MM.1S (cell line): ENCODE measurements around the gene HSD3B2.

Experiments
- DNase-seq: peaks from one replicate; pipeline ENCODE4 v3.0.0-alpha.2; 2015
- H2AFZ ChIP-seq: fragments of 300-600 bp; sonication (generic); 2 replicates; pipeline ENCODE4 v1.6.0; 2016; ENCODE audit warnings: antibody characterized with exemption, low read length
- H3F3A ChIP-seq: fragments of 300-600 bp; sonication (generic); 2 replicates; pipeline ENCODE4 v1.6.1; 2016; ENCODE audit warnings: mild to moderate bottlenecking, antibody characterized with exemption, low read length, moderate library complexity, mixed read lengths; ENCODE audit not compliant: insufficient read depth
- H3K27ac ChIP-seq: fragments of 300-600 bp; sonication (generic); 2 replicates; pipeline ENCODE4 v1.5.1; 2016; ENCODE audit warnings: mild to moderate bottlenecking, low read length
- H3K27me3 ChIP-seq: fragments of 300-600 bp; sonication (generic); replicated peaks from 2 replicates; pipeline ENCODE4 v1.6.0; 2016; ENCODE audit warnings: low read length; ENCODE audit not compliant: insufficient read depth
- H3K36me3 ChIP-seq: fragments of 300-600 bp; sonication (generic); replicated peaks from 2 replicates; pipeline ENCODE4 v1.6.1; 2016; ENCODE audit warnings: mild to moderate bottlenecking, low read length, mixed read lengths; ENCODE audit not compliant: insufficient read depth
- H3K4me1 ChIP-seq: fragments of 300-600 bp; sonication (generic); 2 replicates; pipeline ENCODE4 v1.6.1; 2016; ENCODE audit warnings: low read length, mixed read lengths
- H3K4me2 ChIP-seq: fragments of 300-600 bp; sonication (generic); 2 replicates; pipeline ENCODE4 v1.6.0; 2016; ENCODE audit warnings: low read depth, low read length
- H3K4me3 ChIP-seq: fragments of 300-600 bp; sonication (generic); 2 replicates; pipeline ENCODE4 v1.5.1; 2016; ENCODE audit warnings: low read length, mixed read lengths
- H3K79me2 ChIP-seq: fragments of 300-600 bp; sonication (generic); 2 replicates; pipeline ENCODE4 v1.6.1; 2016; ENCODE audit warnings: mixed run types, low read length, mixed read lengths
- H3K9ac ChIP-seq: fragments of 300-600 bp; sonication (generic); 2 replicates; pipeline ENCODE4 v1.6.1; 2016; ENCODE audit warnings: low read length, mixed read lengths
- H3K9me2 ChIP-seq: fragments of 300-600 bp; sonication (generic); replicated peaks from 2 replicates; pipeline ENCODE4 v1.6.1; 2016; ENCODE audit warnings: mild to moderate bottlenecking, low read length, mixed read lengths; ENCODE audit not compliant: insufficient read depth
- H3K9me3 ChIP-seq: fragments of 300-600 bp; sonication (generic); replicated peaks from 2 replicates; pipeline ENCODE4 v1.6.1; 2016; ENCODE audit warnings: mild to moderate bottlenecking, low read length, mixed read lengths; ENCODE audit not compliant: insufficient read depth
- H4K20me1 ChIP-seq: fragments of 300-600 bp; sonication (generic); 2 replicates; pipeline ENCODE4 v1.6.1; 2016; ENCODE audit warnings: mild to moderate bottlenecking, low read length, moderate library complexity, mixed read lengths; ENCODE audit not compliant: insufficient read depth
- CTCF ChIP-seq: fragments of 300-600 bp; sonication (generic); IDR thresholded peaks from 2 replicates; pipeline ENCODE4 v1.5.1; 2016; ENCODE audit warnings: antibody characterized with exemption, low read length, mixed read lengths
- EZH2 ChIP-seq: fragments of 300-600 bp; sonication (generic); optimal IDR thresholded peaks from 2 replicates; pipeline ENCODE3; 2017; ENCODE audit warnings: low read depth, mild to moderate bottlenecking, antibody characterized with exemption, low read length, mixed read lengths
- EZH2phosphoT487 ChIP-seq: fragments of 300-600 bp; sonication (generic); IDR thresholded peaks from 2 replicates; pipeline ENCODE4 v1.6.1; 2018; ENCODE audit warnings: antibody characterized with exemption, low read length

The HSD3B2 gene

GRCh38 chr1:119440721-119441307 is 25.9 kb downstream of the HSD3B2 start:
- H3K27me3 ChIP-seq, result no peaks in the 10 kb centered on the region
- H3K4me3 ChIP-seq, result no peak overlapping the region
- no peak overlapping the region for H3K4me2 ChIP-seq
- H3K9me2 ChIP-seq, result no peaks in the 10 kb centered on the region
- H4K20me1 ChIP-seq, result no peaks in the 10 kb centered on the region
- H2AFZ ChIP-seq, result no peak overlapping the region
- H3F3A ChIP-seq, result no peaks in the 10 kb centered on the region
- no peak overlapping the region for H3K9ac ChIP-seq
- no peak for DNase-seq
- no peaks in the 10 kb centered on the region for H3K4me1 ChIP-seq
- H3K9me3 ChIP-seq, result no peaks in the 10 kb centered on the region
- no peaks in the 10 kb centered on the region for H3K79me2 ChIP-seq
- no peak for TF ChIP-seq EZH2phosphoT487
- TF ChIP-seq EZH2, result no peak
- no peak for TF ChIP-seq CTCF
- H3K36me3 ChIP-seq, result no peaks in the 10 kb centered on the region
- no peak overlapping the region for H3K27ac ChIP-seq

- Histone ChIP-seq H3K36me3 (no peaks in the 10 kb centered on the region), H3F3A (no peaks in the 10 kb centered on the region), H3K79me2 (no peaks in the 10 kb centered on the region), H3K27me3 (no peaks in the 10 kb centered on the region), H3K4me1 (no peaks in the 10 kb centered on the region), H3K9ac (no peak overlapping the region), H3K9me3 (no peaks in the 10 kb centered on the region), H3K4me2 (no peak overlapping the region), H4K20me1 (no peaks in the 10 kb centered on the region), H3K27ac (no peak overlapping the region), H3K4me3 (no peak overlapping the region), H2AFZ (no peak overlapping the region), H3K9me2 (no peaks in the 10 kb centered on the region)
- TF ChIP-seq EZH2, result no peak
- no peak for TF ChIP-seq EZH2phosphoT487
- TF ChIP-seq CTCF, result no peak
- DNase-seq, result no peak
Measured at GRCh38 chr1:119442756-119443155, 27.8 kb downstream of the HSD3B2 start.

- no peaks in the 10 kb centered on the region for H4K20me1 ChIP-seq
- no peaks in the 10 kb centered on the region for H3K4me1 ChIP-seq
- no peak overlapping the region for H3K27ac ChIP-seq
- no peaks in the 10 kb centered on the region for H3K9me3 ChIP-seq
- no peaks in the 10 kb centered on the region for H3K36me3 ChIP-seq
- no peak overlapping the region for H2AFZ ChIP-seq
- no peak for TF ChIP-seq EZH2phosphoT487
- no peak for TF ChIP-seq EZH2
- no peak for TF ChIP-seq CTCF
- no peaks in the 10 kb centered on the region for H3F3A ChIP-seq
- H3K4me2 ChIP-seq, result no peak overlapping the region
- no peak overlapping the region for H3K9ac ChIP-seq
- H3K9me2 ChIP-seq, result no peaks in the 10 kb centered on the region
- DNase-seq, result no peak
- no peaks in the 10 kb centered on the region for H3K79me2 ChIP-seq
- H3K27me3 ChIP-seq, result no peaks in the 10 kb centered on the region
- H3K4me3 ChIP-seq, result no peak overlapping the region
Measured at GRCh38 chr1:119446321-119446720, 31.4 kb downstream of the HSD3B2 start.
